HG02623 (cell line): ENCODE data around the gene SIX5.

Source experiments
- ATAC-seq: cut with Tn5 transposase; IDR thresholded peaks from one replicate; pipeline ENCODE4 v1.9.1; 2021; ENCODE audit warnings: moderate library complexity; ENCODE audit not compliant: unreplicated experiment

SIX5 gene

GRCh38 chr19:45793178-45793564 lies 24.1 kb upstream of the SIX5 start:
- ATAC-seq, result no peak

- peak; percentile 91 for ATAC-seq
These were observed 23.6 kb upstream of the SIX5 start, which contains the start of gene DMWD for GRCh38 chr19:45792470-45793177. DMWD (minus strand) TSS chr19:45792845; CDS start chr19:45792756, 89 bp downstream.

- ATAC-seq, result no peak
These were observed 22.9 kb upstream of the SIX5 start for GRCh38 chr19:45791744-45792469.

GRCh38 chr19:45790942-45791341 lies 21.9 kb upstream of the SIX5 start:
- ATAC-seq, result no peak

GRCh38 chr19:45789035-45789786 lies 20.2 kb upstream of the SIX5 start:
- no peak for ATAC-seq

GRCh38 chr19:45786533-45786894 lies 17.5 kb upstream of the SIX5 start:
- no peak for ATAC-seq

GRCh38 chr19:45785781-45786532 lies 16.9 kb upstream of the SIX5 start:
- ATAC-seq, result no peak

- no peak for ATAC-seq
These were observed 16.0 kb upstream of the SIX5 start for GRCh38 chr19:45785097-45785496.

GRCh38 chr19:45784096-45784495 lies 15.0 kb upstream of the SIX5 start:
- ATAC-seq, result no peak

GRCh38 chr19:45782820-45783785 lies 14.1 kb upstream of the SIX5 start:
- ATAC-seq, result no peak

GRCh38 chr19:45782162-45782691 lies 13.2 kb upstream of the SIX5 start, which contains the start of gene DMPK:
DMPK (minus strand) TSS chr19:45782490; CDS start chr19:45782352, 138 bp downstream.
- ATAC-seq, result no peak

- ATAC-seq, result no peak
These were observed 12.4 kb upstream of the SIX5 start for GRCh38 chr19:45781214-45782161.

- ATAC-seq, result no peak
These were observed 11.6 kb upstream of the SIX5 start for GRCh38 chr19:45780448-45781213.

GRCh38 chr19:45780146-45780447 lies 11.0 kb upstream of the SIX5 start:
- no peak for ATAC-seq

- no peak for ATAC-seq
These were observed 10.4 kb upstream of the SIX5 start for GRCh38 chr19:45779231-45780145.

GRCh38 chr19:45778010-45778661 lies 9.1 kb upstream of the SIX5 start:
- ATAC-seq, result no peak
